Peyer's patch (tissue), 4 donors: Measurements from ENCODE around the gene ESYT3.

Experiments
- POLR2A ChIP-seq, 2 donors: fragments of 450-650 bp; IDR thresholded peaks; one replicate each; pipeline ENCODE4 v1.5.1; 2017; ENCODE audit warnings: antibody characterized with exemption in 2 of 2, mild to moderate bottlenecking in 2 of 2, moderate library complexity in 2 of 2
- TF ChIP-seq, protein P1 (sequence below), 6 experiments: fragments of 450-650 bp in 4 of 6; fragments of 200-600 bp in 2 of 6; sonication (generic) in 1 of 6; IDR thresholded peaks; one replicate each; pipeline ENCODE4 v1.5.1; 2017 to 2019; ENCODE audit warnings: antibody characterized with exemption in 6 of 6, mild to moderate bottlenecking in 3 of 6, moderate library complexity in 1 of 6

GRCh38 chr3:138465451-138465850, 31.0 kb downstream of the ESYT3 start:
- no peak for TF ChIP-seq POLR2A (IDR thresholded peaks at IDR 0.05)
- TF ChIP-seq, protein P1, sequence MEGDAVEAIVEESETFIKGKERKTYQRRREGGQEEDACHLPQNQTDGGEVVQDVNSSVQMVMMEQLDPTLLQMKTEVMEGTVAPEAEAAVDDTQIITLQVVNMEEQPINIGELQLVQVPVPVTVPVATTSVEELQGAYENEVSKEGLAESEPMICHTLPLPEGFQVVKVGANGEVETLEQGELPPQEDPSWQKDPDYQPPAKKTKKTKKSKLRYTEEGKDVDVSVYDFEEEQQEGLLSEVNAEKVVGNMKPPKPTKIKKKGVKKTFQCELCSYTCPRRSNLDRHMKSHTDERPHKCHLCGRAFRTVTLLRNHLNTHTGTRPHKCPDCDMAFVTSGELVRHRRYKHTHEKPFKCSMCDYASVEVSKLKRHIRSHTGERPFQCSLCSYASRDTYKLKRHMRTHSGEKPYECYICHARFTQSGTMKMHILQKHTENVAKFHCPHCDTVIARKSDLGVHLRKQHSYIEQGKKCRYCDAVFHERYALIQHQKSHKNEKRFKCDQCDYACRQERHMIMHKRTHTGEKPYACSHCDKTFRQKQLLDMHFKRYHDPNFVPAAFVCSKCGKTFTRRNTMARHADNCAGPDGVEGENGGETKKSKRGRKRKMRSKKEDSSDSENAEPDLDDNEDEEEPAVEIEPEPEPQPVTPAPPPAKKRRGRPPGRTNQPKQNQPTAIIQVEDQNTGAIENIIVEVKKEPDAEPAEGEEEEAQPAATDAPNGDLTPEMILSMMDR (IDR thresholded peaks at IDR 0.05): no peak
